ENCODE measurements around the gene ABHD12.

Gene ABHD12

GRCh38 chr20:25288291-25289181, 102.1 kb downstream of the ABHD12 start:
- Mint-ChIP-seq H3K27me3 (no peaks in the 10 kb centered on the region), H3K27ac (no peak overlapping the region), H3K4me1 (ENCODE audit: low read depth) (no peaks in the 10 kb centered on the region), H3K4me3 (no peak overlapping the region), H3K36me3 (ENCODE audit: low read depth) (peaks cover 41% of the 10 kb centered on the region), H3K9me3 (no peaks in the 10 kb centered on the region)

GRCh38 chr20:25287631-25288290, 102.9 kb downstream of the ABHD12 start:
- no peaks in the 10 kb centered on the region for H3K4me1 Mint-ChIP-seq (ENCODE audit: low read depth)
- H3K27me3 Mint-ChIP-seq: no peaks in the 10 kb centered on the region
- no peaks in the 10 kb centered on the region for H3K9me3 Mint-ChIP-seq
- no peak overlapping the region for H3K4me3 Mint-ChIP-seq
- H3K36me3 Mint-ChIP-seq (ENCODE audit: low read depth): peaks cover 40% of the 10 kb centered on the region
- peak overlapping the region; percentile 37 for H3K27ac Mint-ChIP-seq

GRCh38 chr20:25286917-25287316, 103.7 kb downstream of the ABHD12 start:
- Mint-ChIP-seq H3K4me3 (no peak overlapping the region), H3K27me3 (no peaks in the 10 kb centered on the region), H3K4me1 (ENCODE audit: low read depth) (no peaks in the 10 kb centered on the region), H3K27ac (no peak overlapping the region), H3K36me3 (ENCODE audit: low read depth) (peaks cover 44% of the 10 kb centered on the region), H3K9me3 (no peaks in the 10 kb centered on the region)

- Mint-ChIP-seq H3K9me3 (no peaks in the 10 kb centered on the region), H3K36me3 (ENCODE audit: low read depth) (peaks cover 44% of the 10 kb centered on the region), H3K27ac (no peak overlapping the region), H3K27me3 (no peaks in the 10 kb centered on the region), H3K4me1 (ENCODE audit: low read depth) (no peaks in the 10 kb centered on the region), H3K4me3 (no peak overlapping the region)
Observed at GRCh38 chr20:25285856-25286798, 104.5 kb downstream of the ABHD12 start.

- Mint-ChIP-seq H3K27me3 (no peaks in the 10 kb centered on the region), H3K36me3 (ENCODE audit: low read depth) (peaks cover 42% of the 10 kb centered on the region), H3K4me3 (no peak overlapping the region), H3K27ac (no peak overlapping the region), H3K4me1 (ENCODE audit: low read depth) (no peaks in the 10 kb centered on the region), H3K9me3 (no peaks in the 10 kb centered on the region)
Observed at GRCh38 chr20:25285091-25285647, 105.5 kb downstream of the ABHD12 start.

- no peaks in the 10 kb centered on the region for H3K27me3 Mint-ChIP-seq
- peaks cover 34% of the 10 kb centered on the region for H3K36me3 Mint-ChIP-seq (ENCODE audit: low read depth)
- no peak overlapping the region for H3K27ac Mint-ChIP-seq
- no peak overlapping the region for H3K4me3 Mint-ChIP-seq
- no peaks in the 10 kb centered on the region for H3K4me1 Mint-ChIP-seq (ENCODE audit: low read depth)
- H3K9me3 Mint-ChIP-seq: no peaks in the 10 kb centered on the region
Observed at GRCh38 chr20:25284131-25284601, 106.5 kb downstream of the ABHD12 start.

GRCh38 chr20:25283221-25283951, 107.2 kb downstream of the ABHD12 start:
- no peak overlapping the region for H3K4me3 Mint-ChIP-seq
- H3K4me1 Mint-ChIP-seq (ENCODE audit: low read depth): no peaks in the 10 kb centered on the region
- no peaks in the 10 kb centered on the region for H3K9me3 Mint-ChIP-seq
- H3K36me3 Mint-ChIP-seq (ENCODE audit: low read depth): peaks cover 29% of the 10 kb centered on the region
- no peaks in the 10 kb centered on the region for H3K27me3 Mint-ChIP-seq
- no peak overlapping the region for H3K27ac Mint-ChIP-seq

- peak overlapping the region; percentile 63 for H3K27ac Mint-ChIP-seq
- no peak overlapping the region for H3K4me3 Mint-ChIP-seq
- no peaks in the 10 kb centered on the region for H3K27me3 Mint-ChIP-seq
- H3K36me3 Mint-ChIP-seq (ENCODE audit: low read depth): peaks cover 29% of the 10 kb centered on the region
- H3K4me1 Mint-ChIP-seq (ENCODE audit: low read depth): no peaks in the 10 kb centered on the region
- H3K9me3 Mint-ChIP-seq: no peaks in the 10 kb centered on the region
Observed at GRCh38 chr20:25282796-25283195, 107.8 kb downstream of the ABHD12 start.

- no peaks in the 10 kb centered on the region for H3K4me1 Mint-ChIP-seq (ENCODE audit: low read depth)
- no peaks in the 10 kb centered on the region for H3K9me3 Mint-ChIP-seq
- no peak overlapping the region for H3K4me3 Mint-ChIP-seq
- H3K27ac Mint-ChIP-seq: peak overlapping the region; percentile 63
- peaks cover 30% of the 10 kb centered on the region for H3K36me3 Mint-ChIP-seq (ENCODE audit: low read depth)
- no peaks in the 10 kb centered on the region for H3K27me3 Mint-ChIP-seq
Observed at GRCh38 chr20:25282034-25282781, 108.4 kb downstream of the ABHD12 start.

- Mint-ChIP-seq H3K9me3 (no peaks in the 10 kb centered on the region), H3K27me3 (no peaks in the 10 kb centered on the region), H3K27ac (no peak overlapping the region), H3K36me3 (ENCODE audit: low read depth) (peaks cover 25% of the 10 kb centered on the region), H3K4me3 (no peak overlapping the region), H3K4me1 (ENCODE audit: low read depth) (no peaks in the 10 kb centered on the region)
Observed at GRCh38 chr20:25281541-25281991, 109.1 kb downstream of the ABHD12 start.

- Mint-ChIP-seq H3K4me1 (ENCODE audit: low read depth) (no peaks in the 10 kb centered on the region), H3K27ac (no peak overlapping the region), H3K27me3 (no peaks in the 10 kb centered on the region), H3K36me3 (ENCODE audit: low read depth) (peaks cover 23% of the 10 kb centered on the region), H3K4me3 (no peak overlapping the region), H3K9me3 (no peaks in the 10 kb centered on the region)
Observed at GRCh38 chr20:25280574-25281535, 109.8 kb downstream of the ABHD12 start.

GRCh38 chr20:25280051-25280573, 110.5 kb downstream of the ABHD12 start:
- H3K27ac Mint-ChIP-seq: no peak overlapping the region
- H3K4me1 Mint-ChIP-seq (ENCODE audit: low read depth): no peaks in the 10 kb centered on the region
- no peaks in the 10 kb centered on the region for H3K9me3 Mint-ChIP-seq
- H3K4me3 Mint-ChIP-seq: no peak overlapping the region
- H3K36me3 Mint-ChIP-seq (ENCODE audit: low read depth): peaks cover 20% of the 10 kb centered on the region
- no peaks in the 10 kb centered on the region for H3K27me3 Mint-ChIP-seq
